SKM-1 (cell line): ENCODE data around the gene ROBO4.

Source experiments
- DNase-seq: peaks from one replicate; lab custom pipeline; 2025; ENCODE audit not compliant: unreplicated experiment; lab: John Stamatoyannopoulos, UW

ROBO4 gene

DNA sequence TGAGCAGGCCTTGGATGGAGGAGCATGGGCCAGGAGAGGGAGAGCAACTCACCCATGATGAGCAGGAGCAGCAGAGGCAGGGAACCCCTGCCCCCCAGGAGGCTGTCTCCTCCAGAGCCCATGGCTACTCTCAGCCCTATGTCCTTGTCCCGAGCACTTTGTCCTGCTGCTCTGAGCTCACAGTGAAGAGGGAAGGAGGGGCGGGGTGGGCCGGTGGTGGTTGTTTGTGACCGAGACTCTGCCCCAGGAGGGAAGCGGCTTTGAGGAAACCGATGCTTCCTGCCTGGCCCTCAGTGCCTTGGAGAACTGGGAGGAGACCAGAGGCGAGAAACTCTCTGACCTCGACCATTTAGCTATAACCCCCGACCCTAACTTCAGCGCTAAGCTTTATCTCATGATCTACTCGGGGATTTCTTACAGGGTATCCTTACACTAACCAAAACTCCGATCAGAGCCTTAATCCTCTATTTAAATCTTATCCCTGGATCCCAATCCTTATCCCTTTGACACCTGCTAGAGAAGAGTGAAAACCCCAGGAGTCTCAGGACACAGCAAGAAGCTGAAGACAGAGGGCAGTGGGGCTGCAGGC lies at the start of gene ROBO4:
Gene ROBO4, minus strand, starts transcription at position 192 of the 589 bp plus-strand sequence. Its CDS starts 70 bp downstream, at position 122.
- no peak for DNase-seq

DNA sequence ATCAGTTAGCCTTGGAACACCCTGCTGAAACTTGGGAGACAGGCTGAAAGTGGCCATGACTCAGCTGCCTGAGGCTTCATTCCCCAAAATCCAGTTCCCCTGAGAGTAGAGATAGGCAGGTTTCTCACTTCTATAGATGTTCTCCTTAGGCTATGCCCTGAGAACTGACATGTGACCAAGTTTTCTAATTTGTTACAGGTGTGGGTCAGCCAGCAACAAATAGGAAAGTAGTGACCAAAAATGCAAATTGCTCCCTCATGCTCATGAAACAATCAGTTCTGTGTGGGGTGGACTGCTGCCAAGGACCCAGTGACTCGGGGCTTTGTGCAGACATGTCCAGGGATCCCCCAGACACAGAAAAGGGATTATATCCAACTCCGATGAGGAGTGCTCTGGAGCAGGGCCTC lies 49.1 kb upstream of the ROBO4 start:
- DNase-seq, result no peak

DNA sequence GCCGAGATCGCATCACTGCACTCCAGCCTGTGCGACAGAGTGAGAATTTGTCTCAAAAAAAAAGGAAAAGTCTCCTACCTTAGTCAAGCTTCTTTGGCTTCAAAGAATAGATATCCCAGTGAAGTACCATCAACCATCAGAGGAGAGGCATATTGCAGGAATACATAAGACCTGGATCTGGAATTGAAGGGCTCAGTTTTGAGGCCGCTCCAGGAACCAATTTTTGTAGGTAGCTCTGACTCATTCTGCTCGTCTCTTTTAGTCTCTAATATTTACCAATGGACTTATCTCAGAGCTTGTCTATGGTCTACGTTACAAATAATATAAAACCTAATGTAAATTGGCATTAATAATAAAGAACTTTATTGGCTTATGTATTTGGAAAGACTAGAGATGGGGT lies 48.2 kb upstream of the ROBO4 start:
- DNase-seq, result no peak

DNA sequence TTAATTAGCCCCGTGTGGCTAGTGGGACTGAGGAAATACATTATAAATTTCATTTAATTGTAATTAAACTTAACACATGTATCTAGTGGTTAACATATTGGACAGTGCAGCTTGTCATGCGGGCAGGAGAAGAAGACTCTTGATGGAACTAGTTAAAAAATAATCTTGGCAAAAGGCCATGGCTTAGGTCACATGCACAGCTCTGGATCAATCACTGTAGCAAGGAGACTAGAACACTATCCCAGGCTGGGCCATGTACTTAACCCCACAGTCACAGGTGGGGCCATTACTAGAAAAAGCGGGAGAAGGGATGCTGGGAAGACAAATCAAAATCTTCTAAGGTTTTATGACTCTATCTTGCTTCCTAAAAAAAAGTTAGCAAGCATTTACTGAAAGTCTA lies 46.9 kb upstream of the ROBO4 start:
- no peak for DNase-seq

DNA sequence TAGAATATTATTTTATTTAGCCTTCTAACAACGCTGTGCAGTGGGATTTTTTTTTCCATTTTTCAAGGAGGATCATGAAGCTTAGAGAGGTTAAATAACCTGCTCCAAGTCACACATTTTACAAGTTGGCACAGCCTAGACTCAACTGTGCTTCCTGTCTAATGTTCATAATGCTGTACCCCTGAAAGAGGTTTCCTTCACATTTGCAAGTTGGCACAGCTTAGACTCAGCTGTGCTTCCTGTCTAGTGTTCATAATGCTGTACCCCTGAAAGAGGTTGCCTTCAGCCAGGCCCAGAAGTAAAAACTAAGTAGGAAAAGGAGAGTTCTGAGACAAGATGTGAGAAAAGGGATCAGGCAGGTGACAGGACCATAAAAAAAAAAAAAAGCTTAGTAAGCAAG lies 46.1 kb upstream of the ROBO4 start:
- DNase-seq, result no peak

DNA sequence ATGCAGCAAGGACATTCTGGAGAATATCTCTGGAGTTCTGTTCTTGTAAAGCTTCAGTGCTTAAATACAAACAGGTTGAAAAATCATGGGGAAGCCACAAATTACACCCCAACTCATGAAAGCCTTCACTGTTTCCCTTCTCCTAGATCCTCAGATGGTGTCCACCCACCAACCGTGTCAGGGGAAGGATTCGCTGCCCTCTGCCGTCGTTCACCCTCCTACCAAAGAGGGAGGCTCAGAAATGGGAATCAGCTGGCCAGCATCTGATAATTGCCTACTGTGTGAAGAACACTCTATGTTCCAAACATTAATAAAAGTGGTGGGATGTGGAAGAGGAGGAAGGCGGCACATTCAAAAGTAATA lies 45.6 kb upstream of the ROBO4 start:
- DNase-seq, result no peak

DNA sequence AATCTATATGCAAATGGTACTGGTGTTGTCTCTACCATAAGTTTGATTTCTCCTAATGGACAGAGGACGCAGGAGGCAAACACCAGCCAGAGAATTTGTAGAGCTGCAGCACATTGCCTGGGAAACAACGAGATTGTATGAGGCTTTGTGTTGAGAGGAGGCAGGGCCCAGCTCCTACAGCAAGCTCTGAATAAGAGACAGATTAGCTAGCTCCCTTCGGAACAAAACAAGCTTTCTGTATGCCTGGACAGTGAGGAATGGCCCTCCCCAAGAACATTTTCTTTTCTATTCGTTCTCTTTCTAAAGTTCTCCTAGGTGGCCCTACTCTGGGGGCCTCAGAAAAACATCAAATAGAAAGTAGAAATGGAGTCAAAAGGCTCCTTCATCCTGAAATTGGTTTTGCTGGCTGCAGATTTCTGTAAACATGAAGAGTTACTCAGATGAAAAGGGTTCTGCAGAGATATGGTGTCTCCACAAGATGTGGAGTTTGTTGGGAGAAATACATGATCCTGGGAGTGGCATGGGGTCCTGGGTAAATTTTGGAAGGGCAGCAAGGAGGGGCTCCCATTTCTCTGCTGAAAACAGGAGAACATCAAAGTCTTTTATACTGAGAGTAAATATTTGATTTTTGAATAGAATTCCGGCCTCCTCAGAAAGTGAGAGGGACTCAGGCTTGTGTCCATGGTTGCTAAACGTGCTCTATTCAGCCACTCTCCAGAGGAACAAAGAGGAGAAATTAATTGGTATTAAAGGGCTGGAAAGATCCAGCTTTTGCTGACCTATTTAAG lies 45.0 kb upstream of the ROBO4 start:
- DNase-seq, result no peak

DNA sequence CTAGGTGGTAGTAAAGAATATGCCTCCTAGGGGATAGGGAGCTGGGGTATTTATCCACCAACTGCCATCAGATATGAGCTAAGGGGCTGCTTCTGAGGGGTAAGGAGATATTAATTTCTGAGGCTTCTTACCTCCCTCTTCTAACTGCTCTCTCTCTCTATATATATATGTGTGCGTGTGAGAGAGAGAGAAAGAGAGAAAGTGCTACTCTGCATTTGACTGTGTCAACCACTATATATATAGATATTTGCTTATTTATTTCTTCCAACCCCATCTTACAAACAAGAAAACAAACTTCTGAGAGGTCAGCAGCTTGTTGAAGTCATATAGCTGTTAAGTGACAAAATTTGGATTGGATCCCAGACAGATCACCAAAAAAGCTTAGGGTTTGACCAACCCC lies 44.0 kb upstream of the ROBO4 start:
- no peak for DNase-seq

DNA sequence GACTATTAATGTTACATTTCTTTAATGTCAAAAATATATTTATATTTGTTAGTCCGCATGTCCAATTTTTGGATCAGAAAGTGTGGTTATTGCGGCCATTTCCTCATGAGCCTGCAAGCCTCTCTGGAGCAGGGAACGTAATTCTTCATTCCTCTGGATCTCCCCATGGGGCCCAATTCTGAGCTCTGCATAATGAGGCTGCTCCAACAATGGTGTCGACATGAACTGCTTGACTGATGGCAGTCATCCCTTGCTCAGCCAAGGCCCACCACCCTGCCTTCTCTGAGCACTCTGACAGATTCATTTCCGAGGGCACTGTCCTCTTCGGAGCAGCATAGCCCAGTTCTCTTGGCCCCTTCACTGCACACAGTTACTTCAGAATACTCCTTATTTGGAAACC lies 41.3 kb upstream of the ROBO4 start:
- DNase-seq, result no peak

DNA sequence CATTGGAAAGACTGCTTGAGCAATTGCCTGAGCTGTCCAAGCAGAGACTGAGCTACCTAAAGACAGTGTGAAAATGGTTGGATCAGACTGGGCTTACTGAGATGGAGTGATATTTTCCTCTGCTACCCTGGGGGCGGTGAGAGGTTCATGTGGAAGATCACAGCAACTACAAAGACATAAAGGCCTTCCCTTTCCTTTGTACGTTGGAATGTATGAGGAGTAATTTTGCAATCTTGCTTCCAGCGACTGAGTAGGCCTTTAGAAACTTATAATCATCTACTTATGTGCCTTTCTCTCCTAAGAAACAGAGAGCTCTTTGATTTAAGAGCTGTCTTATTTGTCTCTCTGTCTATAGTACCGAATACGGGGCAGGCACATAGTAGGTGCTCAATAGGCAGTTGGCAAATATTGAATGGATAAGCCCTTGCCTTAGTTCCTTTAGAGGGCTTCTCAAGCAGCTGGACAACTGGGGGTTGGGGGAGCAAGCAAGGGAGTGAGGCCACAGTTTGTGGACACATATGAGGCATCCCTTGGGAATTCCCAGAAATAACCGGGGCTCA lies 40.6 kb upstream of the ROBO4 start:
- no peak for DNase-seq

DNA sequence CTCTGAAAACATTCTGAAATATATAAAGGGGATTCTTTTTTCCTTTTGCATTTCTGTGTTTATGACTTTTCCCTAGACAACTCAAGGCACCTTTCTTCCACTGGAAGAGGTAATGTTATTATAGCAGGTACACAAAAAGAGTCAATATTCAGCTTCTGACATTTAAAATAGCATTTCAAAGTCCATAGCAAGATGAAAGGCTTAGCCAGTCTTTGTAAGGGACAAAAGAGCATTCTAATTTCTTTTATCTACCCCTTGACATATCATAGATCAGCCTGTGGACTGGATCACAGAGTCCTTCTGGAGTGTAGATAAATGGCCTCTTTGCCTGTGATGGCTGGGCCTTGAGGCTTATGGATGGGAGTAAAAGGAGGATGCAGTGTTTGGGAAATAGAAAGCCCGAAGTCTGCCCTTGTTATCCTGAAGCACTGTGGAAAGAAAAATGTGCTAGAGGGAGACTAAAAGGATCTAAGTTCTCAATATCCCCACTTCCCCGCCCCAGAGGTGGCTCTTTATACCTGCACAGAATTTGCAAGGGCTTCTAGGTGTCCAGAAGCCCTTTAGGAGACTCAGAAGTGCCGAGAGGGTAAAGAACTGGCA lies 39.8 kb upstream of the ROBO4 start:
- DNase-seq, result no peak

DNA sequence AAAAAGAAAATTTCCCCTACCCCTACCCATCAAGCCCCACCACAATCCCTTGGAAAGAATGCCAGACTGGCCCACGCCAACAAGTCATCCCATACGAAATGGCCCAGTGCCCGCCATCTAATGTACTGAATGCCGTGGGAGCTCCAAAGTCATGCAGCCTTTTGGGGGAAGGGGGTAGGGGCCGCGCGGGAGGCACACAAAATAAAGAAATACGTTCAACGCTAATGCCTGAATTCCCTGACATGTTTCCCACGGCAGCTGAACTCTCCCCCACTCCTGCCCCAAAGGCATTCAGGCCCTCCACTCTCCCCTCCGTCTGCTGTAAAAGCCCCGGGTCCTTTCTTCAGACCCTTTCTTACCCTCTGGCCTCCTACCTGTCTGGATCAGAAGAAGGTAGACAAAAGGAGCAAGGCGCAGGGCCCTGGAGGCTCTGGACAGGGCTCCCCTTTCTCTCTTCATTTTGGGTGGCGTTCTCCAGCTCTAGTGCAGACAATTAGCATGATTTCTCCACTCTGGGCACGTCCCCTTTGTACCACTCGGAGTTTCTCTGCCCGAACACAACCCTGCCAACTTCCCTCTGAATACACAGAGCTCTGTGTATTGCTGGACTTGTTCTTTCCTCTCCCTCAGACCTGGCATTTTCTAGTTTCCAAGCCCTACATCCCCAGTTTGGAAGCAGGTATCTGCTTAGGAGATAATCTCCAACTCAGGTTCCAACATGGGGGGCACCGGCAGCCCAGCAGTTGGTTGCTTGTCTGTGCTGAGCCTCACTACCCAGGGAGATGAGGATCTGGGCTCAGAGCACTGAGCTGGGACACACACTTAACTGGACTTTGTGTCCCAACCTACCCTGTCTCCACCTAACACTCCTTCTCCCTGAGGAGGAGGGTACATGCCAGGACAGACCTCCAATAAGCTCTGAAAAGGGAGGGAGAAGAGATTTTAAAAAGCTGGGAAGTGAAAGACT lies 38.2 kb upstream of the ROBO4 start, which contains the start of gene HEPACAM:
Gene HEPACAM, minus strand, starts transcription at position 500 of the 967 bp plus-strand sequence. Its CDS starts 41 bp downstream, at position 459.
- DNase-seq, result no peak

DNA sequence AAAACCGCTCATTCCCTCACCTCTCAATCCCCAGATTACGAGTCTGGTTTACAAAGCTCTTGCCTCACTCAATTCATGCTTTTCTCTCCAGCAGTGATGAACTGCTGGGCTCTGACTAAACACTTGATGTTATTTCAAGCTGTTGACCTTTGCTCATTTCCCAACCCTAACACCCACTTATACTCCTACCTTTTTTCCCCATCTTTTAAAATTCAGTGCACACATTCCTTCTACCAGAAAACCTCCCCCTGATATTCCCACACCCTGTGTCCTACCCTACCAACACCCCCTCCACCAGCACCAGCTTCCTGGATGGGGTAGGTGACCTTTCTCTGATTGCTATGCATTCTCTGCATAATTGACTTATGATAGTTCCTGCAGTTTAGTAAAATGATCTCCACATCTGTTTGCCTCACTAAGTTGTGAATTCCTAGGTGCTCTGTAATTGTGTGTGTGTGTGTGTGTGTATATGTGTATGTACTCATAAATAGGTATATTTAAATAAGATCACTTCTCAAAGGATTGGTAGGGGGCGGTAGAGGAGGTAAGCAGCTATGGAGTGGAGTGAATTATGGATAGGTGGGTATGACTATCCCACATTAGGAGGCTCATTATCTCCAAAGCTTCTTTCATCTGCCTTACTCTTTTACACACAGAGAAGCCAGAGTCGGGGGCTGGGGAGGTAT lies 37.3 kb upstream of the ROBO4 start:
- DNase-seq, result no peak

DNA sequence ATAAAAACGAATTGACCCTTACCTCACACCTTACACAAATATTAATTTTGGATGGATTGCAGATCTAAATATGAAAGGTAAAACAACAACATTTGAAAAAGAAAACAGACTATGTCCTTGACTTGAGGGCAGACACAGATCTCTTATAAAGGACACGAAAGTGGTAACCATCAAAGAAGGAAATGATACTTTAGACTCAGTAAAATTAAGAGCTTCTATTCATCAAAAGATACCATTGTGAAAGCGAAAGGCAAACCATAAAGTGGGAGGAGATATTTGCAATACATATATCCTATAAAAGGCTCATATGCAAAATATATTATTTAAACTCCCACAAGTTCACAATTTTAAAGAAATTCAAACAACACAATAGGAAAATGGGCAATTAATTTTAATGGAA lies 33.1 kb upstream of the ROBO4 start:
- DNase-seq, result no peak

DNA sequence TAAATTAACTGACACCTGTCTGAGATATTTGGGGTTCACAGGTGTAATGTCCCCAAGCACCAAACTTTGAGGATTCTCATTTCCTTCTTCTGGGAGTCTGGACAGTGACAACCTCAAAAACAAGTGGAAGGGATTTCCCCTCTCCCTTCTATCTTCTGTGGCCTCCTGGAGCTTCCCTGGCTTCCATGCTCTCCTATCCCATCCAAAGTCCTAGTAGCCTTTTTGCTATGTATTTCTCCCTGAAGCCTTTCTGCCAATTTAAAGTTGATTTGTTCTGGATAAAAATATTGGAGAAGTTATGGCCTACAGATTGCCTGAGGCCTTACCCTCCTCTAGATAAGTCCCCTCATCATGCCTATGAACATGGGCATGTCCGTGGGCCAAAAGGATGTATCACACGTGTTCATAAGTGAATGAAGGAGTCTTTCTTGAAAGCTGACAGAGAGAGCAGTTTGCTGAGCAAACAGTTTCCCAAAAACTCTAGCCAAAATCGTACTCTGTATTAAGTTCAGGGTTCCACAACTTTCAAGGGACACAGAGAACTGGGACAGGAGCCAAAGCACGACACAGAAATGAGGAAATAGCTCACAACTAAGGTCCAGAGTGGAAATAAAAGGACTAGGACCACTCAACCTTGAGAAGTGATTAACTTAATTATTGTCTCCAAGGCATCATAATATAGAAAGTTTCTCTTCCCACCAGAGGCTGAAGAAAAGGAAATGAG lies 31.4 kb upstream of the ROBO4 start:
- no peak for DNase-seq

DNA sequence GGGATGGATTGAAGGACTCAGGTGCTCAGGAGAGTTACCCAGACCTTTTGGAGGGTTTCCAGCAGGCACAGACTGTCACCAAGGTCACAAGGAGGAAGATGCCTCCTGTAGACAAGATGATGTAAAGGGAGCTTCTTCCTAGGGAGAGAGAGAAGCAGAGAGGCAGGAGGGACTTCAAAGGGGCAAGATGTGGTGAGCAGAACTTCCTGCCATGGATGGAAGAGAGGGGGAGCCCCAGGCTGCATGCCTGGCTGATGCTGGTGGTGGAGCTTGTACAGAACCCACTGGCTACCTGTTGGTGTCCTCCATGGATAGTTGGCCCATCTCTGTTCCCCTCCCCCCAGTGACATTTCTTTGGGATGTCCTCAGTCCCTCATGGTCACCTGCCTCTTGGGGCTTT lies 25.6 kb upstream of the ROBO4 start:
- no peak for DNase-seq

DNA sequence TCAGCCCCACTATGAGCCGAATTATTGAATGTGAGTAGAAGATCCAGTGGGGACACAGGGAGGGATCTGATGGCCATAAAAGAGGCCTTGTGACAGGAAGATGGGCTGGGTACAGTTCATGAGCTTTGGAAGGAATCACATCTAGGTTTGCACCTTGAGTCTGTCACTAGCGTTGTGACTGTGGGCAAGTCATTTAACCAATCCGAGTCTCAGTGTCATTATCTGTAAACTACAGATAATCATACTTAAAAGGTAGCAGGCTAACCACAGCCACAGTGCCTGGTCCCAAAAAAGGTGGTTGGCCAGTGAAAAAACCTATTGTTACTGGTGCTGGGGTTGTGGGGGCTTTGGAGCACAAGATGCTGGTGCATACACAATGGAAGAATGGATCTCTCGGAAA lies 25.2 kb upstream of the ROBO4 start:
- no peak for DNase-seq

DNA sequence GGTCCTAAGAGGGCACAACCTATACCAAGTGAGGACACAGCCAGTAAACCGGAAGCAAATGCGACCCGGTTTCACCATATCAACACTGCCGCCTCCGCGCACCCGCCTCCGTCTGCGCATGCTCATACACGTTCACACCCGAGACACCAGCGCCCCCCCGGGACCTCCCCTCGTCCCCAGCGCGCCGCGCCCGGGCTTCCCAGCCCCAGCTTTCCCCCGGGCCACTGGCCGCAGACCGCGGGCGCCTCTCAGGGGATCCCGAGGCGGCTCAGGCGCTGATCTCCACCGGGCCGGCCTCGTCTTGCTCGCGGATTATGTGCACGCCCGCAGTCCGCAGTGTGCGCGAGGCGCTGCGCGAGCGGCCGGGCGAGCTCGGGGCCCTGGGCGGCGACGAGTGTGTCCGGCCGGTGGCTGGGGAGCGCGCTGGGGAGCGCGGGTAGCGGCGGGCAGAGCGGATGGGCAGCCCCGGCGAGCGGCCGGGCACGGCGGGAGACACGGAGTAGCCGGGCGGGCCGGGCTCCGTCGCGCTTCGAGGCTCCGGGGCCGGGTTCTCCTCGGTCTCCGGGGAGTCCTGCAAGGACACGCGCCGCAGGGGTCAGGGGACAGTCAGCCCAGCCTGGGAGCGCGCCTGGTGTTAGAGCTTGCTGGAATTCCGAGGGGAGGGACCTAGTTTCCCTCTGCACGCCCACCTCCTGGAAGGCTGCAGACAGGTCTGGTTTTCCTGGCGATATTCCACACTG lies 23.4 kb upstream of the ROBO4 start:
- no peak for DNase-seq

DNA sequence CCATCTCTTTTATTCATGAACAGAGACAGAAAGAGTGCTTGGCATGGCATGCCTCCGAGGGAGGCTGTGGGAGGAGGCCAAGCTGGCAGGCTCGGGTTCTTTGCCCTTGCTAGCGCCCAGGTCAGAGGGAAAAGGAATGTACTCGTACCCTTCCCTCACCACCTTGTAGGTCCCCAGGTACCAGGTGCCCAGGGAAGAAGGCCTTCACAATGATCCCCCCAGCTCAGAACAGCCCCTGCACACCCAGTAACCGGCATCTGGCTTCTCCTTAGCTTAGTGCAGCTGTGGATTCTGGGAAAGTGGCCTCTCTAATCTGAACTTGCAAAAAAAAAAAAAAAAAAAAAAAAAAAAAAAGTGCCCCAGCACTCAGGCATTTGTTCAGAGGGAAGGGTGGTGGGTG lies 22.7 kb upstream of the ROBO4 start:
- DNase-seq, result no peak
